Stimulated activated CD8-positive, alpha-beta memory T cell treated with anti-CD3 and anti-CD28 coated beads, Interleukin-7, amount 100 ng/mL, for 4 hours (primary cell): ENCODE results near the gene MAP3K7CL.

Source experiments
- DNase-seq, 2 donors: peaks; one replicate each; pipeline ENCODE4 v3.0.0-alpha.2; 2020; ENCODE audit warnings: low read depth in 2 of 2

The MAP3K7CL gene

DNA sequence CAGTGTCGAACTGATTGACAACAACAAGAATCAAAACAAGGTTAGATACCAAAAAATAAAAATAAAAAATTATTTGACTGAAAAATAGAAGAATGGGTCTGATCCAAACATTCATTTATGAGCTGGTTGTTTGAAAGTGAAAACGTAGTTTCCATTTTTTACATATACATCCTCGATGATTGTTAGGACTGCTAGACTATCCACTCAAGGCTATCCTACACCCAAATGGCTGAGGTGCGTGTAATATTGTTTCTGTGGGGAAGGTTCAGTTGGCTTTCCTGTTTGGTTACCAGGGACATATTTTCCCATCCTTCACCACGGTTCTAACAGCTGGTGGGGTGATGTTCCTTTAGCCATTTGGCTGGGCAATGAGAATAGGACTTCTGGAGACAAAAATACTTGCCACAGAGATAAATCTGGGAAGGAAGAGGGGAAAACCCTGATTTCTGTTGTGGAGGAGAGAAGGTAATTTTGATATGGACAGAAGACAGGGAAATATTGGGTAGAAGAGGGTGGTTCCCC, 66.3 kb downstream of the MAP3K7CL start:
- DNase-seq = no peak

DNA sequence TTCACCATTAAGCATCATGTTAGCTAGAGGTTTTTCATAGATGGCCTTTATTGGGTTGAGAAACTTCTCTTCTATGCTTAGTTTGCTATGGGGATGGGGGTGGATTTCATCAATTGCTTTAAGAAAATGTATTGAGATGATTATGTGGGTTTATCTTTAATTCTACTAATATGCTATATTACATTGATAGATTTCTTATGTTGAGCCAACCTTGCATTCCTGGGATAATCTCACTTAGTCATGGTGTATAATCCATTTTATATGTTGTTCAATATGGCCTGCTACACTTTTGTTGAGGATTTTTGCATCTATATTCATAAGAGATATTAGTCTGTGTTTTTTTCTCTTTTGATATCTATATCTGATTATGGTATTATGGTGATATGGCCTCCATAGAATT, 70.7 kb downstream of the MAP3K7CL start:
- DNase-seq = no peak

DNA sequence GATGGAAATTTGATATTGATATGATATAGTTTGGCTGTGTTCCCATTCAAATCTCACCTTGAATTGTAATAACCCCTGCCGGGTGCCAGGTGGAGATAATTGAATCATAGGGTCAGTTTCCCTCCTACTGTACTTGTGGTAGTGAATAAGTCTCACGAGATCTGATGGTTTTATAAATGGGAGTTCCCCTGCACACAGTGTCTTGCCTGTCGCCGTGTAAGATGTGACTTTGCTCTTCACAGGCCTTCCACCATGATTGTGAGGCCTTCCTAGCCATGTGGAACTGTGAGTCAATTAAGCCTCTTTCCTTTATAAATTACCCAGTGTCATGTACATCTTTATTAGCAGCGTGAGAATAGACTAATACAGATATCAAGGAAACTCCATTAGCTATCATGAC, 74.6 kb downstream of the MAP3K7CL start:
- no peak for DNase-seq

DNA sequence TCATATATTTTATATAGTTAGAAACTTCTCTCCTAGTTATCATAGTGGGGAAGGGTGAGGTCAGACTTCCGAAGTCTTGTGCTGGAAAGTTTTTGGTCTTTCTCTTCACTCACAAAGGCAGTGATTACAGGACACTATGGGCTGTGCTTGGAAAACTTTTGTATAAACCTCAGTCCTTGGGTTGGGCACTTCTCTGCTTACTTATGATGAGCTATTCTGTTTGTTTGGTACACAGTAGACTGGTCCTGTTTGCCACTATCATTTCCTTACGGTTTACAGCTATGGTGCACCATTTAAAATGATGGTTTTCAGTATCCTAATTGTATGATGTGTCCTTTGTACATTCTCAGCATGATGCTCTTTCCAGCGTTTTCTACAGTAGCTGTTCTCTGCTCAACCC, 75.5 kb downstream of the MAP3K7CL start:
- no peak for DNase-seq

DNA sequence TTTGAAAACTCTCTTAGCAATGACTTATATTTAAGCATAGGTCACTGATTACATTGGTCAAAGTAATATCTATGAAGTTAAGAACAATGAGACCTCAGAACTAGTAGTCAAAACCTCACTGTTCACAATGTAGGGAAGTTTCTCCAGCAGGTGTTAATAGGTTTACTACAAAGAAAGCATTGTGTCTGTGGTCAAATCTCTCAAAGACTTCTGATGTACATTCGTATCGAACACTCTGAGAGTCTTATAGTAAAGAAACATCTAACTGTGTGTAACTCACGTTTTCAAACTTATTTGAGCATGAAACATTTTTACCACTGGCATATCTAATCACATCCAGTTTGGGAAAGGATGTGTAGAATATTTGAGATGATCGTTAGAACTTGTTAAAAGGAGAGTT, 76.0 kb downstream of the MAP3K7CL start:
- DNase-seq = no peak

DNA sequence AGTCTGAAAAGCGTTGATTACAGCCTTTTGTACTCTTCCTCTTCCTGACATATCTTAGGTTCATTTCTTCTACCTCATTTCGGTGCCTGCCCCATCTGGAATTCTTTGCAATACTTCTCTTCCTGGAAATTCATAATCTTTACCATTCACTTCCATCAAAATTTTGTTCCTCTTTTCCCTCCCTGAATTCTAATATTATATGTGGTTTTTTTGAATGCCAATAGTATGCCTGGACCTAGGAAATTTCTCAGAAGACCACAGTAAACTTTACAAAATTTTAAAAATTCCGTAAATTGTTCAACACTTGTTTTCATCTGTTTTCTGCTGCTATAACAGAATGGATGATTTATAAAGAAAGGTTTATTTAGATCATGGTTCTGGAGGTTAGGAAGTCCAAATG, 76.8 kb downstream of the MAP3K7CL start:
- DNase-seq = no peak

DNA sequence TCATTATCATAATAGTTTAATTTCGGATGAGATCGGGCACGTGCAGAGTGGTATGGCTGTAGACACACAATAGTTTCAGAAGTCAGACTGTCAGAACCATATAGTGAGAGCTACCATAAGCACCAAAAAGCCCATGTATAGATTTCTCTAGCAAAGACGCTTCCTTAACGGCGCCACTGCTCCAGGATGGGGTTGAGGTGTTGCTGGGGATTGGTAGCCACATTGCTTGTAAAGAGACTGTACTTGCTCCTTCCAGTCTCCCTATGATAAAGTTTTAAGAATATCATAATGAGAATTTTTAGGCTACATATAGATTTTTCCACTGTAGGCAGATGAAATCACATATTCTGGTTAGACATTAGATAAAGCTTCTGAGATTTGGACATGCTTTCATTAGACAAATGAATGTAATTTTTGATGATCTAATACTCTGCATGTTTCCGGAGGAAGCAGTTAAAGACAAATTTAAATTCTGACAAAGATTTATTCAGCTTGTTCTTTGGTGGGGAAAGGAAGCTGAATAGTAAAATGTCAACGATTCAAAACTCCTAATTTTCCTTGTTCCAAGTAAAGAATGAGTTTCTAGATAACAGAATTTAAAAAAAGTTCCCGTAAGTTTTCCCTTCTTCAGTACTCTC, 77.7 kb downstream of the MAP3K7CL start:
- DNase-seq = no peak

DNA sequence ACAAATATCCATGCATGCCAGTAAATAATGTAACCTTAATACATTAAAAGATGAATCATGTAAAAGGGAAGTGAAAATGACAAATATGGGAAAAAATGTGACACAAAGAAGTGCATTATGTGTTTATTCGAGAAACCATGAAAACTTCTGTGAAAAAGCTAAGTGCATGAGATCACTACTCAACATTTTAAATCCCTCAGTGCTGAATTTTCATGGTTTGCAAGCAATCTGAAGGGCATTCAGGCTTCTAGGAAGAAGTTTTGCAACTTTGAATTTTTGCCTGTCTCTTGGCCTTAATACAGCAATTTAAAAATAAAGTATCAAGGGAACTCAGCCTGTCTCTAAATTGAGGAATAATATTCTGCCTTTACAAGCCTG, 78.2 kb downstream of the MAP3K7CL start:
- no peak for DNase-seq

DNA sequence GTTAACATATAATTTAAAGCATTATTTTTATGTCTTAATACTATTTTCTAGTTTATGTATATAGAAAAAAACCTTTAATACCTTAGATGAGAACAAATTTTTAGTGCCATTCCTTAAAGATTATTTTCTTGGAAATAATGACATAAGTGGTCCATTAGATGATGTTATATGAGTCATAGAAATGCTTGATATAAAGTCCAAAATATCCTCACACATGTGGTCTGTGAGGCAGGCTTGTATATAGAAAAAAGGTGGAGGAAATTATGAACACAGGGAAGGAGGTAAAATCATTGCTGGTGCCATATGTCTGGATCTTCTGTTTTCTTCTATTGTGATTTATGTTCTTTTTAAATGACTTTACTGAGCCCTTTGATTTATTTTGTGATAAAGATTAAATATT, 79.3 kb downstream of the MAP3K7CL start:
- no peak for DNase-seq

DNA sequence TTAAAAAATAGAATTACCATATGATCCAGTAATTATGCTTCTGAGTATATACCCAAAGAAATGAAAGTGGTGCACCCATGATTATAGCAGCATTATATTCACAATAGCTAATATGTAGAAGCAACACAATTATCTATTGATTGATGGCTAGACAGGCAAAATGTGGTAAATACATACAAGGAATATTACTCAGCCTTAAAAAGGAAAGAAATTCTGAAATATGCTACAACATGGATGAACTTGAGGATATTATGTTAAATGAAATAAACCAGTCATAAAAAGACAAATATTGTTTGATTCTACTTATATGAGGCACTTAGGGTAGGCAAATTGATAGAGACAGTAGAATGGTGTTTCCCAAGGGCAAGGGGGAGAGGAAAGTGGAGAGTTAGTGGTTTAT, 80.8 kb downstream of the MAP3K7CL start:
- no peak for DNase-seq

DNA sequence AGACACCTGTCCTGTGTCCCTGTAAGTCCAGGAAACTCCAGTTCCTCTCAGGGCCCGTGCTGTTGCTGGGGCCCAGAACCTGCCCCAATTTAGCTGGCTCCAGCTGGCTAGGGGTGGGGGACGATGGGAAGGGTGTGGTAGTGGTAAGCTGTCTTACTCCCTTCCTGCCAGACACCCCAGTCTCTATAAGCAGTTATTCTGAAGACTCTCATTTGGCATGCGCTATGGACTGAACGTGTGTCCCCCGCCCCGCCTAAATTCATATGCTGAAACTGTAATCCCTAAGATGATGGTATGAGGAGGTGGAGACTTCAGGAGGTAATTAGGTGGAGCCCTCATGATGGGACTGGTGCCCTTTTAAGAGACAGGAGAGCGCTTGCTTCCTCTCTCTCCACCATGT, 82.0 kb downstream of the MAP3K7CL start:
- DNase-seq = no peak

DNA sequence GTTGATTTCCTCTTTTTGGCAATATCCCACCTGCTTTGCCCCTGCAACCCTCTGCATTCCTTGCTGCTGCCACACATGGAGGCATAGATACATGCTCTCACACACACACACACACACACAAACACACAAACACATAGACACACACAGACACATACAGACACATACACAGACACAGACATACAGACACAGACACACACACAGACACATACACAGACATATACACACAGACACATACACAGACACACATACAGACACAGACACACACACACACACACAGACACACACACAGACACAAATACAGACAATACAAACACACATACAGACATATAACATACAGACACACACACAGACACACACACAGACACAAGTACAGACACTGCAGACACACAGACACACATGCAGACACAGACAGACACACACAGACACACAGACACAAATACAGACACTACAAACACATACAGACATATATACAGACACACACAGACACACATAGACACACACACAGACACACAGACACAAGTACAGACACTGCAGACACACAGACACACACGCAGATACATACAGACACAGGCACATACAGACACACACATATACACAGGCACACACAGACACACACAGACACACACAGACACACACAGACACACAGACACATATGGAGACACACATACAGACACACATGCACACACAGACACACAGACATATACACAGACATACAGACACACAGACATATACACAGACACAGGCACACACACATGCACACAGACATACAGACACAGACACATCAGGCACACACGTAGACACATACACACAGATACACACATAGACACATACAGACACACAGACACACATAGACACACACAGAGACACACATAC, 83.3 kb downstream of the MAP3K7CL start:
- no peak for DNase-seq

DNA sequence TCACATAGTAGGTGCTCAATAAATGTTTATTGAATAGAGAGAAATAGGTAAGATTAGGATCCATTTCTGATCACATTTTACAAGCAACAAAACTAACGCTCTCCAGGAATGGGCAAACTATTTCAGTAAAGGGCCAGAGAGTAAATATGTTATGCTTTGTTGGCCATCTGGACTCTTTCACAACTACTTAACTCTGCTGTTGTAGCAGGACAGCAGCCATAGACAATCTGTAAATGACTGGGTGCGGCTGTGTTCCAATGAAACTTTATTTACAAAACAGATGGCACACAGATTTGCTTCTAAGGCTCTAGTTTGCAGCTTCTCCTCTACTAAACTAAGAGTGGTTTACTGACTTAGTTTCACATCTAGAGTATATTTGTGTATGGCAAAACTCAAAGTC, 85.3 kb downstream of the MAP3K7CL start:
- no peak for DNase-seq

DNA sequence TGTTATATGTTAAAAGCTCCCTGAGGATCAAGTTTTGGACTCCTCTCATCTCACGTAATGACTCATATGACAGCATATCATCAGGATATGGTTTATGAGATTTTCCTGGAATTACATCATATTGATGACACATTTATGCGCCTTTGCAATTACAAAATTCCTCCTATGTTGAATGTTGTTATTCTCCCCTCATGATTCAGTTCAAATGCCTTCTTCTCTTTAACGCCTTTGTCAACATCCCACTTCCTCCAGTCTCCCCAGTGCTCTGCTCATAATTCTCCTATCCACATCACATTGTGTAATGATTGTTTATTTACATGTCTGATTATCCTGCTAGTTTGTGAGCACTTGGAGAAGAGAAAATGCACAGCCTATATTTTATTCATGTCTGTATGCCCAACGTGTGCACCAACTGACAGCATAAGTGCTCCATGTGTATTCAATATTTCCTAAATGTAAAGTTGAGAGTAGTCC, 87.4 kb downstream of the MAP3K7CL start:
- no peak for DNase-seq

DNA sequence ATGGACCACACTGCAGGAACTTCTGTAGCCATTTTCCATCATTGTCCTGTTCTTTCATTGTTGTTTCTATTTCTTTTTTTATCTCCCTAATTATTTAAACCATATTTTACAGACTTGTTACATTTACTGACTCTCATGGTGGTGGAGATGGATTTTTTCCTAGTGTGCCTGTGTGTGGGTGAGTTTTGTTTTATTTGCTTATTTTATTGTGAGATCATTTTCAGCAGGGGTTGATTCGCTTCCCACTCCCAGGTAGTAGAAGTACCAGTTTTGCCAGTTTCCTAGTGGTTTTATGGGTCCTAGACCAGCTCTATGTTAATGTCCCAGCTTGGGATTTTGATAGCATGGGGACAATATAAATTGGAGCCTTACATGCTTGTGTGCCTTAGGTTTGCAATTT, 88.3 kb downstream of the MAP3K7CL start:
- DNase-seq = no peak

DNA sequence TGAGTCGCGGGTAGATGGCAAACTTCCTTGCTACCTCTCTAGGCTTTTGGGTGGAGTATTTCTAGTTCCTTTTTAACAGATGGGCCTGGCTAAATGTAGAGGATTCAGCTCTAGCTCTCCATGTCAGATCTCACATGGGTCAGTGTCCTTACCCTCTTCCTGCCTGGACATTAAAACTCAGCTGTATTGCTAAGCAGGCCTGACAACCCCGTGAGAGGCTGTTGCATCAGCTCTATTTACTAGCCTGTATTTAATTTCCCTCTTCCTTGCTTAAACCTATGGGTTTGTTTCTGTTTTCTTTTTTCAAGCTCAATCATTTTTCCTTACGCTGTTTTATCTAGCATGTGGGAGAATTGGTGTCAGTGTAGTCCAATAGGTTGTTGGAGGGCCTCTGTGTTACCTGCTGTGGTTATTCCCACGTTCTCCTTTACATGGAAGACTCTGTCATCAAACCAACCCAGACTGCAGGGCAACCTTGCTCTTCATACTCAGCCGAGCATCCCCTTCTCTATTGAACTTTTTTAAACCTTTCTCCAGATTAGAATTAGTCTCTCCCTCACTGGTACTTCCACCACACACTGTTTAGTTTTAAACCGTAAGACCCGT, 88.8 kb downstream of the MAP3K7CL start:
- DNase-seq = no peak

DNA sequence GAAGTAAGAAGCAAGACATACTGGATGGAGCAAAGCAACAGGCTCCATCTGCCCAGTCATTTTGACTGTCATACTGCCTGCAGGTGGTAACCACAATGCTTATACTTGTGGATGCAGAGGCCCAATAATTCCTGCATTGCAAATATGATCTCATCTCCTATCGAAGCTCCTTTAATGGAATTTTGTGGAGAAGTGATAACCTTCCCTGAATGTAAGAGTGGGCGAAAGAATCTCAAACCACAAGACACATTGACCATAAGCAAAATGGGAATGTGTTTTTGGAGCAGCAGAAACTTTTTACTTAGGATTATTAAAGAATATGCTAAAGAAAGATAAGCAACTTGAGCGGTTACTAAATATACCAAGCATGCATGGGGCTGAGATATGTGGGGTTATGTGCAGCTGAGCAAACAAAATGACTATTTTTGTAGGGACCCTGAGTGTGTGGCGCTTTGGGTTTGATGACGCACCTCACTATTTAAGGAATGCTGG, 90.9 kb downstream of the MAP3K7CL start:
- DNase-seq = no peak

DNA sequence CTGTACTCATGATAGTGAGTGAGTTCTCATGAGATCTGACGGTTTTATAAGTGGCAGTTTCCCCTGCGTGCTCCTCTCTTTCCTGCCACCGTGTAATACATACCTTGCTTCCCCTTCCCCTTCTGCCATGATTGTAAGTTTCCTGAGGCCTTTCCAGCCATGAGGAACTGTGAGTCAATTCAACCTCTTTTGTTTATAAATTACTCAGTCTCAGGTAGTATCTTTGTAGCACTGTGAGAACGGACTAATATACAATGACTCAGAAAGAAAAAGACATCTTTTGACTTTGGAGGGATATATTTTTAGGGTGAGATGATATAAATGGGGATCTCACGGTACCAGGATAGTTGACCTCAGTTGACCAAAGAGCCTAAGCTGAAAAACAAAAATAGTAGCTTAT, 93.6 kb downstream of the MAP3K7CL start:
- no peak for DNase-seq
